IPS DF 6.9 (cell line): ENCODE measurements around the gene ACSF2.

Experiments
- DNase-seq: peaks from one replicate; pipeline ENCODE4 v3.0.0-alpha.2; 2013; ENCODE audit warnings: low read depth, low spot score
- H3K27ac ChIP-seq: one replicate; pipeline ENCODE4 v1.5.1; 2013; ENCODE audit warnings: low read length, control low read depth
- H3K27me3 ChIP-seq: 2 replicates; pipeline ENCODE4 v1.6.1; 2013; ENCODE audit warnings: mild to moderate bottlenecking, low read length; ENCODE audit not compliant: control insufficient read depth, insufficient read depth
- H3K36me3 ChIP-seq: 2 replicates; pipeline ENCODE4 v1.6.1; 2013; ENCODE audit warnings: low read length; ENCODE audit not compliant: control insufficient read depth, insufficient read depth
- H3K4me1 ChIP-seq: 2 replicates; pipeline ENCODE4 v1.6.1; 2013; ENCODE audit warnings: low read length; ENCODE audit not compliant: control insufficient read depth, insufficient read depth
- H3K4me3 ChIP-seq: 2 replicates; pipeline ENCODE4 v1.5.1; 2013; ENCODE audit warnings: mild to moderate bottlenecking, low read length
- H3K9me3 ChIP-seq: 2 replicates; pipeline ENCODE4 v1.6.1; 2013; ENCODE audit warnings: low read length, inconsistent platforms; ENCODE audit not compliant: control insufficient read depth, insufficient read depth
- WGBS: extraction: QIAGEN DNeasy Blood & Tissue Kit; methylation state at CpG from one replicate; pipeline ENCODE4 v1.1.7; 2013; ENCODE audit warnings: mixed read lengths, missing lambda C conversion rate; ENCODE audit not compliant: insufficient read length, insufficient coverage; 5-methylcytosine and 5-hydroxymethylcytosine counted together

ACSF2 gene

DNA sequence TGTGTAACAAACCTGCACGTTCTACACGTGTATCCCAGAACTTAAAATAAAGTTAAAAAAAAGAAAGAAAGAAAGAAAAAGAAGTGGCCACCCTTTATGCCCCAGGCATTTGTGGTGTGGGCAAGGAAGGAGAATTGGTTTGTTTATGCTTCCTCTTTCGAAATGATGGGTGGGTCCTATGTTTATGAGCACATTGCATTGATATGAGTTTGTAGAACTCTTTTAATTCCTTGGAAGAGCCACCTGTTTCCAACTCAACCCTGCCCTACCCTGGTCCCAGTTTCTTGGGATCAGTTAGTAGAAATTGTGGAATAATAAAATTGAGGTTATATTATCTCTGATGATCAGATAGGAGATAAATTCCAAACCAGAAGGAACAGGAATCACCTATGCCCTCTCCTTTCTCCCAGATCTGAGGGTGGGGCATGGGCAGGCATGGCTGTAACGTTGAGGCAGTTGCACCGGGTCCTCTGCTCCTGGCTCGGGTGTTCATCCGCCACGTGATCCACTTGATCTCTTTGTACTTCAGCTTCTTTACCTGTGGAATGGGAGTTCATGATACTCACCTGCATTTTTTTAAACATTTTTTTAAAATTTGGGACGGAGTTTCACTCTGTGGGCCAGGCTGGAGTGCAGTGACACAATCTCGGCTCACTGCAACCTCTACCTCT lies 26.7 kb downstream of the ACSF2 start:
- no CpG with 5 or more reads among the region's 10 CpGs for WGBS

DNA sequence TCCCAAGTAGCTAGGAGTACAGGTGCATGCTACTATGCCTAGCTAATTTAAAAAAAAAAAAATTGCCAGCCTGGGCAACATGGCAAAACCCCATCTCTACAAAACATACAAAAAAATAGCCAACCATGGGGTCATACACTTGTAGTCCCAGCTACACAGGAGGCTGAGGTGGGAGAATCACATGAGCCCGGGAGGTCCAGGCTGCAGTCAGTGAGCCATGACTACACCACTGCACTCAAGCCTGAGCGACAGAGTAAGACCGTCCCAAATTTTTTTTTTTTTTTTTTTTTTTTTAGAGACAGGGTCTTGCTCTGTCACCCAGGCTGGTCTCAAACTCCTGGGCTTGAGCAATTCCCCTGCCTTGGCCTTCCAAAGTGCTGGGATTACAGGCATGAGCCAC lies 27.9 kb downstream of the ACSF2 start:
- H3K27me3 ChIP-seq, result no peaks in the 10 kb centered on the region
- H3K36me3 ChIP-seq, result no peaks in the 10 kb centered on the region
- H3K4me1 ChIP-seq, result no peaks in the 10 kb centered on the region
- no CpG with 5 or more reads among the region's 3 CpGs for WGBS
- H3K4me3 ChIP-seq, result no peak overlapping the region
- DNase-seq, result no peak
- H3K9me3 ChIP-seq, result no peaks in the 10 kb centered on the region
- H3K27ac ChIP-seq, result no peak overlapping the region

More for the DNA sequence above, 26.7 kb downstream of the ACSF2 start:
- H3K27ac ChIP-seq, result no peak overlapping the region
- no peaks in the 10 kb centered on the region for H3K27me3 ChIP-seq
- no peaks in the 10 kb centered on the region for H3K4me1 ChIP-seq
- H3K4me3 ChIP-seq, result no peak overlapping the region
- DNase-seq, result no peak
- H3K9me3 ChIP-seq, result no peaks in the 10 kb centered on the region
- H3K36me3 ChIP-seq, result no peaks in the 10 kb centered on the region

DNA sequence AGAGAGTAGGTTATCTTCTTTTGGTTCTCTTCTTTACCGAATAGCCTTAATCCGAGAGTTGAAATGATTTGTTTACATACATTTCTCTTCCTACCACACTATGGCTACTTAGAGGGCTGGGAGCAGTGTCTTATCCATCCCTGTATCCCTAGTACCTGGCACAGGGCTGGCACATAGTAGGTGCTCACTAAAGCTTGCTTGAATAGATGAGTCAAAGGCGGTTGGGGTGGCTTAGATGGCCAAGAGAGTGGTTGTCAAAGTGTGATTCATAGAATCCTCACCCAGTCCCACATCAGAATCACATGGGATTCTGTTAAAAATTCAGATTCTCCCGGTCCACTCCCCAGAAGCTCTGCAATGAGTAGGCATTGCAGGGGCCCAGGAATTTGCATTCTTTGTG lies 31.6 kb downstream of the ACSF2 start:
- Histone ChIP-seq H3K4me3 (no peak overlapping the region), H3K27ac (no peak overlapping the region), H3K4me1 (no peaks in the 10 kb centered on the region), H3K9me3 (no peaks in the 10 kb centered on the region), H3K36me3 (no peaks in the 10 kb centered on the region), H3K27me3 (no peaks in the 10 kb centered on the region)
- DNase-seq, result no peak
- WGBS, result no CpG with 5 or more reads among the region's 4 CpGs

DNA sequence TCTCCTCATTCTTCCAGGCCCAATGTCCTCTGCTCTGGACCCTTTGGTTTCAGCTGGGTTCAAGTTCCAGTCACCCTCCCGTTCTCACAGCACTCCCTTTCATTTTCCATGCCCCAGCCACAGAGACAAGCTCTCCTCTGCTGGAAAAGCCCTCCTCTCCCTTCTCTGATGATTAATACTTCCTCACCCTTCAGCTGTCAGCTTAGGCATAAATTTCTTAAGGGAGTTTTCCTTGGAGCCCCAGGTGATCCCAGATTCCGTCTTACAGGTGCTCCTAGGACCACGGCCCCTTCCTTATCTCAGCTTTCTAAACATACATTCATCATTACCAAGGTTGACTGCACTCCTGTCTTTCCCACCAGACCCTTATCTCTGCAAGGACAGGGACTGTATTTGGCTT lies 32.3 kb downstream of the ACSF2 start:
- WGBS, result no CpG with 5 or more reads among the region's 3 CpGs

DNA sequence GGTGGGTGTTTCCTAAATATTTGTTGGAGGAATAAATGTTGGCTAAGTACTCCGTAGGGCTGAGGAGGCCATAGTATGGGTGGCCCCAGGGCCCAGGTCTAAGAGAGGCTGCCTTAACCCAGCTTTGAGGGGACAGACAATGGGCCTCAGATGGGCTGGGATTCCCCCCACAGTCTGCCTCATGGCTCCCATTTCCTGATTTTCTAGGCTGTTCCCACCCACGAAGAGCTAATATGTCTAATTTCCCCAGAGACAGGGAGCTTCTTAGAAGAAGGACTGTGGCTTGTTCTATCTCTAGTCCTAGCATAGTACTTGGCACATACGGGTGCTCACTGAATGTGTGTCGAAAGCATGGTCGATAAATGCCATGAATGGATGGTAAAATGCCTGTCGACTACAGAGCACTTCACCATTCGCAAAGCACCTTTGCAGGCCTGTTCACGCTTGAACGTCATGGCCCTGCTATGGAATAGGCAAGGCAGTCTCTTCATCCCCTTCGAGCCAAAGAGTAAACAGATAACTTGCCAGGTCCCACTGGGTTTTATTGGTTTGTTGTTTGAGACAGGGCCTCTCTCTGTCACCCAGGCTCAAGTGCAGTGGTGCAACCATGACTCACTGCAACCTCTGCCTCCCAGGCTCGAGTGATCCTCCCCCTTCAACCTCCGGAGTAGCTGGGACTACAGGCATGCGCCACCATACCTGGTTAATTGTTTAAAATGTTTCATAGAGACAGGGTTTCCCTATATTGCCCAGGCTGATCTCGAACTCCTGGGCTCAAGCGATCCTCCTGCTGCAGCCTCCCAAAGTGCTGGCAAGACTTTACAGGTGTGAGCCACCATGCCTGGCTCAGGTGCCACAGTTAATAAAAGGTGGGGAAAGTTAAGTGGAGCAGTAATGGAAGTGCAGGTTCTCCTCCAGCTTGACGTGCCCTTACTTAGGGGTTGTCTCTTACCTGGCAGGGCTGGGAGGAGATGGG lies 33.0 kb downstream of the ACSF2 start:
- no peak overlapping the region for H3K27ac ChIP-seq
- no peaks in the 10 kb centered on the region; the same call in 1 of the 2 replicates for H3K4me1 ChIP-seq
- no peak for DNase-seq
- WGBS, result no CpG with 5 or more reads among the region's 16 CpGs
- H3K36me3 ChIP-seq, result no peaks in the 10 kb centered on the region
- H3K27me3 ChIP-seq, result no peaks in the 10 kb centered on the region
- no peak overlapping the region for H3K4me3 ChIP-seq
- no peaks in the 10 kb centered on the region for H3K9me3 ChIP-seq

More for the DNA sequence above, 32.3 kb downstream of the ACSF2 start:
- no peaks in the 10 kb centered on the region for H3K27me3 ChIP-seq
- no peaks in the 10 kb centered on the region; the same call in 1 of the 2 replicates for H3K4me1 ChIP-seq
- H3K9me3 ChIP-seq, result no peaks in the 10 kb centered on the region
- H3K36me3 ChIP-seq, result no peaks in the 10 kb centered on the region
- no peak overlapping the region for H3K4me3 ChIP-seq
- no peak overlapping the region for H3K27ac ChIP-seq
- DNase-seq, result no peak

DNA sequence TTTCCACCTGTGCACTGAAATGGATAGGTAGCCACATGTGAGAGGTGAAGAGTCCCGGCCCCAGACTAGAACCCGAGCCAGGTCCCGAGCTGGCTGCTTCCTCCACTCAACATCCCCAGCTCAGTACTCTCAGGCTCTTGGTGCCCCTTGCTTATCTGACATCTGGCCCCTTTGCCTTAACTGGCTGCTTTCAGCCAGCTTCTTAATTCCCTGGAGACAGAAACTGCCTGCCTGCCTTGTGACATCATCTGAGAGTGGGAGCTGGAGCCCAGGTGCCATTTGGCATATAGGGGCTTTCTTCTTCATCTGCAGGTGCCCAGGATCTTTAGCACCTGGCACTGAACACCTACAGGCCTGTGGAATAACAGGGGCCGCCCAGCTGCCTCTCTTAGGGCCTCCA lies 33.7 kb downstream of the ACSF2 start:
- no CpG with 5 or more reads among the region's 4 CpGs for whole genome bisulfite sequencing
- Histone ChIP-seq H3K4me3 (no peak overlapping the region), H3K27me3 (no peaks in the 10 kb centered on the region), H3K36me3 (no peaks in the 10 kb centered on the region), H3K27ac (no peak overlapping the region), H3K9me3 (no peaks in the 10 kb centered on the region), H3K4me1 (no peaks in the 10 kb centered on the region; the same call in 1 of the 2 replicates)
- no peak for DNase-seq

DNA sequence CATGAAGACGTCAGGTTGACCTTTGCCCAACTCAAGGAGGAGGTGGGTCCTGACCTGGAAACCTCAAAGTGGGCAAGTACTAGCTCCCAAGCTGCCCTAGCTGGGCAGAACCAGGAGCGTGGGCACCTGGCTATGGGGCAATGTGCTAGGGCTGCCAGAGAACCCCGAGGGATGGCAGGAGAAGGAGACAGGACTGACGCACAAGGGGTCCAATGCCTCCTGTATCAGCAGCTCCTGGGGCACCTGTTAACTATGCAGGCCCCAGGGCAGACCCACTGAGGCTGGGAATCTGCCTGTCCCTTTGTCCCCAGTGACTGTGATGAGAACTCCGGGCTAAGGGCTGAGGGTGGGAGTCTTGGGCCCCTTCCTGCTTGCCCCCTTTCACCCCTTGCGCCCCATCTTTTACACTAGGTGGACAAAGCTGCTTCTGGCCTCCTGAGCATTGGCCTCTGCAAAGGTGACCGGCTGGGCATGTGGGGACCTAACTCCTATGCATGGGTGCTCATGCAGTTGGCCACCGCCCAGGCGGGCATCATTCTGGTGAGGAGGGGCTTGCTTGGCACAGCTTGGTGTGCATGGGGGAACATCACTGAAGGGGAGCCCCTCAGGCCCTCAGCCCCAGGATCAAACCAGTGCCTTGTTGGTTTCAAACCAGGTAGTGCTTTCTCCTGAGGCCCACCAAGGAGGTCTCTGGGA lies 35.0 kb downstream of the ACSF2 start:
- Histone ChIP-seq H3K36me3 (no peaks in the 10 kb centered on the region), H3K9me3 (no peaks in the 10 kb centered on the region)
- WGBS, result no CpG with 5 or more reads among the region's 9 CpGs

DNA sequence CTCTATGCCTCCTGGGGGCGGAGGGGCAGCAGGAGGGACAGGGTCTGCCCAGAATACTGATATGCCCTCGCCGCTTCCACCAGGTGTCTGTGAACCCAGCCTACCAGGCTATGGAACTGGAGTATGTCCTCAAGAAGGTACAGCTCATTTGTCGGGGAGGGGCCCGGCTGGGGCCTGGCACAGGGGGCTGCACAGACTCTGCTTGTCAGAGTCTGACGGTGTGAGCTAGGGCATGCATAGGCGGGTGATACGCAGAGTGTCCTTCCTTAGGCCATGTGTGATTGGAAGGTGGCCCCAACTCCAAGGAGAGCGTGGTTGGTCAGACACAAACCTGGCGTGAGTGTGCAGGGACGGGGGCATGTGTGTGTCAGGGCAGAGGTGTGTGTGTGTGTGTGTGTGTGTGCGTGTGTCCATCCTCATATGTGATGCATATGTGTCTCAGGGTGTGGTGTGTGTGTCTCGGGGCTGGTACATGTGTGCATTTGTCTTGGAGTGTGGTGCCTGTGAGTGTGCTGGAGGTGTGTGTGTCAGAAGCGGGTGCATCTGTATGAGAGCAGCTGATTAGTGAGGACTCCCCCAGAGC lies 35.6 kb downstream of the ACSF2 start:
- WGBS, result no CpG with 5 or more reads among the region's 14 CpGs
- no peaks in the 10 kb centered on the region for H3K9me3 ChIP-seq
- no peaks in the 10 kb centered on the region; the same call in 1 of the 2 replicates for H3K4me1 ChIP-seq
- H3K4me3 ChIP-seq, result no peak overlapping the region
- no peak for DNase-seq
- no peaks in the 10 kb centered on the region for H3K27me3 ChIP-seq
- H3K36me3 ChIP-seq, result no peaks in the 10 kb centered on the region
- no peak overlapping the region for H3K27ac ChIP-seq

More for the DNA sequence above, 35.0 kb downstream of the ACSF2 start:
- no peak overlapping the region for H3K4me3 ChIP-seq
- H3K27ac ChIP-seq, result no peak overlapping the region
- H3K4me1 ChIP-seq, result no peaks in the 10 kb centered on the region; the same call in 1 of the 2 replicates
- no peak for DNase-seq
- H3K27me3 ChIP-seq, result no peaks in the 10 kb centered on the region

DNA sequence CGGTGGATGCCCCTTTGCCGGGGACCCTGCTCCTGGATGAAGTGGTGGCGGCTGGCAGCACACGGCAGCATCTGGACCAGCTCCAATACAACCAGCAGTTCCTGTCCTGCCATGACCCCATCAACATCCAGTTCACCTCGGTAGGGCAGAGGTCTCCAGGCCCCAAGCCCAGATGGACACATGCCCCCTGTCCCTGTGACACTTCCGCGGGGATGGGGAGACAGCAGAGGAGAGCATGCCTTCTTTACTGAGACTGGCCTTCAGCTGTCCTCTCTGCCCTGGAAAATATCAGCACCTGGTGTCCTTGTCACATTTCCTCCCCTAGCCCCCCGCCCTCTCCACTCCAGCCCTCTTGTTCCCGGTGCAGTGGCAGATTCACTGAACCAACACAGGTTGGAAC lies 36.4 kb downstream of the ACSF2 start:
- WGBS, result no CpG with 5 or more reads among the region's 9 CpGs

DNA sequence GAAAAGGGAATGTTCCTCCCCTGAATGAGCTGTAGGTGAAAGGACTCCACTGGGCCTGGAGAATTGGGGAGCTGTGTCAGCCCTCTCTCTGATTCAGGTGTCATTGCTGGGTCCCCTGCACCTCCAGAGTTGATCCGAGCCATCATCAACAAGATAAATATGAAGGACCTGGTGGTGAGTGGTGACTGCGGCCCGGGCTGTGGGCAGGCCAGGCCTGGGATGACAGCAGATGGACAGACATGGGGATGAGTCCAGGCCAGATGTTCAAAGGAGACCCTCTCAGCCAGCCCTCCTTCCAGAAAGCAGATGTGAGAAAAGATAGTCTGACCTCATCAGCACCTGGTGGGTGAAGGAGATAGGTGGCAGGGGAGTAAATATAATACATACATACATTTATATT lies 38.1 kb downstream of the ACSF2 start:
- Histone ChIP-seq H3K9me3 (no peaks in the 10 kb centered on the region), H3K27me3 (peaks cover 9% of the 10 kb centered on the region; the same call in 1 of the 2 replicates), H3K27ac (no peak overlapping the region), H3K4me1 (peaks cover 10% of the 10 kb centered on the region), H3K4me3 (no peak overlapping the region), H3K36me3 (no peaks in the 10 kb centered on the region)
- DNase-seq, result no peak
- WGBS, result no CpG with 5 or more reads among the region's 3 CpGs

More for the DNA sequence above, 36.4 kb downstream of the ACSF2 start:
- no peaks in the 10 kb centered on the region for H3K9me3 ChIP-seq
- no peaks in the 10 kb centered on the region for H3K36me3 ChIP-seq
- H3K27me3 ChIP-seq, result no peaks in the 10 kb centered on the region
- H3K27ac ChIP-seq, result no peak overlapping the region
- H3K4me1 ChIP-seq, result peaks cover 3% of the 10 kb centered on the region
- no peak overlapping the region for H3K4me3 ChIP-seq
- DNase-seq, result no peak
